GM19397 (cell line): ENCODE results near the gene APCDD1L.
"Not testable (repeated sequence)": the region's sequence is repeated elsewhere in the genome, so short reads cannot be mapped to it uniquely, and the experiment has no call there.

ENCODE experiments used
- ATAC-seq: cut with Tn5 transposase; IDR thresholded peaks from one replicate; pipeline ENCODE4 v1.9.1; 2021; ENCODE audit warnings: mild to moderate bottlenecking, moderate library complexity; ENCODE audit not compliant: unreplicated experiment

The APCDD1L gene

GRCh38 chr20:58545565-58546415, 30.6 kb upstream of the APCDD1L start:
- ATAC-seq, result no peak

- no peak for ATAC-seq
Measured at GRCh38 chr20:58544891-58545290, 29.7 kb upstream of the APCDD1L start.

- no peak for ATAC-seq
Measured at GRCh38 chr20:58544286-58544685, 29.1 kb upstream of the APCDD1L start.

- ATAC-seq, result no peak
Measured at GRCh38 chr20:58543274-58543673, 28.1 kb upstream of the APCDD1L start.

GRCh38 chr20:58542411-58543095, 27.4 kb upstream of the APCDD1L start:
- ATAC-seq, result no peak

- ATAC-seq, result not testable (repeated sequence)
Measured at GRCh38 chr20:58542034-58542410, 26.8 kb upstream of the APCDD1L start.

GRCh38 chr20:58538752-58539151, 23.6 kb upstream of the APCDD1L start:
- ATAC-seq, result no peak

GRCh38 chr20:58537831-58538230, 22.6 kb upstream of the APCDD1L start:
- no peak for ATAC-seq

- no peak for ATAC-seq
Measured at GRCh38 chr20:58536289-58536688, 21.1 kb upstream of the APCDD1L start.

- ATAC-seq, result no peak
Measured at GRCh38 chr20:58531657-58532056, 16.5 kb upstream of the APCDD1L start.

GRCh38 chr20:58531063-58531462, 15.9 kb upstream of the APCDD1L start:
- no peak for ATAC-seq

- ATAC-seq, result no peak
Measured at GRCh38 chr20:58528412-58528811, 13.2 kb upstream of the APCDD1L start.

GRCh38 chr20:58526411-58526810, 11.2 kb upstream of the APCDD1L start:
- ATAC-seq, result no peak

GRCh38 chr20:58524814-58525213, 9.6 kb upstream of the APCDD1L start:
- ATAC-seq, result no peak

- ATAC-seq, result no peak
Measured at GRCh38 chr20:58523971-58524315, 8.7 kb upstream of the APCDD1L start.

GRCh38 chr20:58523072-58523970, 8.1 kb upstream of the APCDD1L start:
- ATAC-seq, result no peak

- ATAC-seq, result no peak
Measured at GRCh38 chr20:58522666-58523065, 7.5 kb upstream of the APCDD1L start.

GRCh38 chr20:58521763-58522162, 6.6 kb upstream of the APCDD1L start:
- no peak for ATAC-seq

- ATAC-seq, result no peak
Measured at GRCh38 chr20:58519940-58520712, 4.9 kb upstream of the APCDD1L start.

GRCh38 chr20:58518896-58519593, 3.8 kb upstream of the APCDD1L start:
- ATAC-seq, result no peak
